Measurements from ENCODE around the gene FADS3. TPM values are rescaled to one million over a fixed set of nuclear protein-coding genes. Genes with fewer than 3 reads are reported as not detected.

FADS3 gene
- total and polyA plus RNA-seq, 9 of the 15 experiments (the other 6 are each of a cell fraction or from before 2014, with no cell fraction given) = 0.97 to 148 (median 92.7) TPM

DNA sequence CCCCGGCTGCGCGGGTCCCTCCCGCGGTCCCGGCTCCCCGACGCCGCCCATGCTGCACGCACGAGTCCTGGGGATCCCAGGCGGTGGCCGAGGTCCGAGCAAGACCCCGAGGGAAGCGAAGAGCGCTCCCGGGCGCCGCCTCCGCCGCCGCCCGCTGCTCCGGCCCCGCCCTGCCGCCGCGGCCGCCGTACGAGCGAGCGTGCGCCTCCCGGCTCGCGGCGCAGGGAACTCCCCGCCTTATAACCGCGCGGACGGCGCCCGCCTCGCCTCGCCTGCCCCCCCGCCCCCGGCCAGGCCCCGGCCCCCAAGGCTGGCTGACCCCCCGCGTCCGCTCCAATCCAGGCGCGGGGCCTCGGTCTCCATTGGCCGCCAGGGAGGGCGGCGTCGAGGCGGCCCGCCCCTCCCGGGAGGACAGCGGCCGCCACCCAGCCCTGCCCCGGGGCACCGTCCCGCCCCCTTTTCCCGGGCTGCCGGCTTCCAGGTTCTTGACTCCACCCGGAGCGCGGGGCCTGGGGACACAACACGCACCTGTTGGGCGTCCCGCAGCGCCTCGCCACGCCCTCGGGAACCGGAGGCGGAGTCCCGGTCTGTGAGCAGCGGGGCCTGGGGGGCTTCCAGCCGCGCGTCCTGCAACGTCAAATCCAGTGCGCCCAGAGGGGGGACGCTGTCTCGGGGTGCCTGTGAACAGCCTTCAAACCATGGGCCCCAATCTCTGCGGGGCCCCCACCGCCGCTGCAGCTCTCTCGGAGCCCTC is at the start of gene FADS3 (continued):
- TF ChIP-seq GABPB1 (CRISPR knock-in tag; IDR thresholded peaks at IDR 0.05) (peak; percentile 49; the same call in 1 of the 2 replicates), FOXA1 (IDR thresholded peaks at IDR 0.05; ENCODE audit: borderline replicate concordance) (no peak), NONO (IDR thresholded peaks at IDR 0.05; ENCODE audit: low read depth in 2 of 2, low read length in 1 of 2) (peak in 1 of 2 experiments; percentile 78; a peak in 2 of 4 replicates), RHOXF2B (CRISPR knock-in tag; conservative IDR thresholded peaks at IDR 0.05) (no peak), BHLHE40 (IDR thresholded peaks at IDR 0.05; ENCODE audit: low read length) (no peak), GATA2 (CRISPR knock-in tag; IDR thresholded peaks at IDR 0.05) (no peak), PRPF4 (IDR thresholded peaks at IDR 0.05; ENCODE audit: insufficient read depth, low read depth, low read length, poor library complexity, severe bottlenecking) (no peak), ZNF316 (IDR thresholded peaks at IDR 0.05) (no peak), NFE2L1 (tag; IDR thresholded peaks at IDR 0.05; ENCODE audit: borderline replicate concordance, low read depth) (no peak), RB1 (IDR thresholded peaks at IDR 0.05; ENCODE audit: low read depth) (peak; percentile 32), ZNF174 (CRISPR knock-in tag; IDR thresholded peaks at IDR 0.05) (no peak), SIN3A (IDR thresholded peaks at IDR 0.05; ENCODE audit: borderline replicate concordance in 2 of 2, control insufficient read depth in 1 of 2, low read depth in 2 of 2, low read length in 2 of 2) (peak in 1 of 2 experiments; percentile 59; a peak in 1 of 4 replicates), NRF1 (conservative IDR thresholded peaks at IDR 0.05 in 1 of 2, IDR thresholded peaks at IDR 0.05 in 1 of 2) (peak; percentile 33 to 45; a peak in 2 of 4 replicates), KLF6 (CRISPR knock-in tag; IDR thresholded peaks at IDR 0.05; ENCODE audit: borderline replicate concordance) (no peak), ZNF347 (CRISPR knock-in tag; IDR thresholded peaks at IDR 0.05; ENCODE audit: low read depth) (no peak)
- TF ChIP-seq, protein P1, sequence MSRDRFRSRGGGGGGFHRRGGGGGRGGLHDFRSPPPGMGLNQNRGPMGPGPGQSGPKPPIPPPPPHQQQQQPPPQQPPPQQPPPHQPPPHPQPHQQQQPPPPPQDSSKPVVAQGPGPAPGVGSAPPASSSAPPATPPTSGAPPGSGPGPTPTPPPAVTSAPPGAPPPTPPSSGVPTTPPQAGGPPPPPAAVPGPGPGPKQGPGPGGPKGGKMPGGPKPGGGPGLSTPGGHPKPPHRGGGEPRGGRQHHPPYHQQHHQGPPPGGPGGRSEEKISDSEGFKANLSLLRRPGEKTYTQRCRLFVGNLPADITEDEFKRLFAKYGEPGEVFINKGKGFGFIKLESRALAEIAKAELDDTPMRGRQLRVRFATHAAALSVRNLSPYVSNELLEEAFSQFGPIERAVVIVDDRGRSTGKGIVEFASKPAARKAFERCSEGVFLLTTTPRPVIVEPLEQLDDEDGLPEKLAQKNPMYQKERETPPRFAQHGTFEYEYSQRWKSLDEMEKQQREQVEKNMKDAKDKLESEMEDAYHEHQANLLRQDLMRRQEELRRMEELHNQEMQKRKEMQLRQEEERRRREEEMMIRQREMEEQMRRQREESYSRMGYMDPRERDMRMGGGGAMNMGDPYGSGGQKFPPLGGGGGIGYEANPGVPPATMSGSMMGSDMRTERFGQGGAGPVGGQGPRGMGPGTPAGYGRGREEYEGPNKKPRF (IDR thresholded peaks at IDR 0.05; ENCODE audit: low read depth, low read length) = no peak
- TF ChIP-seq, protein P2, sequence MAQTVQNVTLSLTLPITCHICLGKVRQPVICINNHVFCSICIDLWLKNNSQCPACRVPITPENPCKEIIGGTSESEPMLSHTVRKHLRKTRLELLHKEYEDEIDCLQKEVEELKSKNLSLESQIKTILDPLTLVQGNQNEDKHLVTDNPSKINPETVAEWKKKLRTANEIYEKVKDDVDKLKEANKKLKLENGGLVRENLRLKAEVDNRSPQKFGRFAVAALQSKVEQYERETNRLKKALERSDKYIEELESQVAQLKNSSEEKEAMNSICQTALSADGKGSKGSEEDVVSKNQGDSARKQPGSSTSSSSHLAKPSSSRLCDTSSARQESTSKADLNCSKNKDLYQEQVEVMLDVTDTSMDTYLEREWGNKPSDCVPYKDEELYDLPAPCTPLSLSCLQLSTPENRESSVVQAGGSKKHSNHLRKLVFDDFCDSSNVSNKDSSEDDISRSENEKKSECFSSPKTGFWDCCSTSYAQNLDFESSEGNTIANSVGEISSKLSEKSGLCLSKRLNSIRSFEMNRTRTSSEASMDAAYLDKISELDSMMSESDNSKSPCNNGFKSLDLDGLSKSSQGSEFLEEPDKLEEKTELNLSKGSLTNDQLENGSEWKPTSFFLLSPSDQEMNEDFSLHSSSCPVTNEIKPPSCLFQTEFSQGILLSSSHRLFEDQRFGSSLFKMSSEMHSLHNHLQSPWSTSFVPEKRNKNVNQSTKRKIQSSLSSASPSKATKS (CRISPR knock-in tag; IDR thresholded peaks at IDR 0.05) = no peak
- TF ChIP-seq, protein P3, sequence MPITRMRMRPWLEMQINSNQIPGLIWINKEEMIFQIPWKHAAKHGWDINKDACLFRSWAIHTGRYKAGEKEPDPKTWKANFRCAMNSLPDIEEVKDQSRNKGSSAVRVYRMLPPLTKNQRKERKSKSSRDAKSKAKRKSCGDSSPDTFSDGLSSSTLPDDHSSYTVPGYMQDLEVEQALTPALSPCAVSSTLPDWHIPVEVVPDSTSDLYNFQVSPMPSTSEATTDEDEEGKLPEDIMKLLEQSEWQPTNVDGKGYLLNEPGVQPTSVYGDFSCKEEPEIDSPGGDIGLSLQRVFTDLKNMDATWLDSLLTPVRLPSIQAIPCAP (CRISPR knock-in tag; IDR thresholded peaks at IDR 0.05; ENCODE audit: borderline replicate concordance) = no peak
- TF ChIP-seq, protein P4, sequence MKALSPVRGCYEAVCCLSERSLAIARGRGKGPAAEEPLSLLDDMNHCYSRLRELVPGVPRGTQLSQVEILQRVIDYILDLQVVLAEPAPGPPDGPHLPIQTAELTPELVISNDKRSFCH (CRISPR knock-in tag; IDR thresholded peaks at IDR 0.05) = no peak
- TF ChIP-seq, protein P4 (tag; IDR thresholded peaks at IDR 0.05) = no peak

Data from K562 (cell line).